GM21528 (cell line): ENCODE results near the gene HHLA2.

Experiments used
- ATAC-seq: cut with Tn5 transposase; IDR thresholded peaks from one replicate; pipeline ENCODE4 v1.9.1; 2021; ENCODE audit warnings: mild to moderate bottlenecking, moderate library complexity; ENCODE audit not compliant: unreplicated experiment, low FRiP score

The HHLA2 gene

GRCh38 chr3:108389372-108389771 lies 93.0 kb downstream of the HHLA2 start:
- ATAC-seq: no peak

- ATAC-seq: no peak
These were observed 95.7 kb downstream of the HHLA2 start for GRCh38 chr3:108391917-108392593.

- no peak for ATAC-seq
These were observed 97.0 kb downstream of the HHLA2 start for GRCh38 chr3:108393128-108393900.

- ATAC-seq: no peak
These were observed 97.7 kb downstream of the HHLA2 start for GRCh38 chr3:108394016-108394415.

GRCh38 chr3:108394563-108394962 lies 98.2 kb downstream of the HHLA2 start:
- ATAC-seq: no peak

GRCh38 chr3:108396336-108396735 lies 100.0 kb downstream of the HHLA2 start:
- no peak for ATAC-seq

- ATAC-seq: no peak
These were observed 102.2 kb downstream of the HHLA2 start for GRCh38 chr3:108398510-108398909.

GRCh38 chr3:108401836-108402235 lies 105.5 kb downstream of the HHLA2 start:
- no peak for ATAC-seq

- no peak for ATAC-seq
These were observed 106.8 kb downstream of the HHLA2 start for GRCh38 chr3:108403198-108403597.

GRCh38 chr3:108403686-108404345 lies 107.5 kb downstream of the HHLA2 start:
- ATAC-seq: no peak

- ATAC-seq: no peak
These were observed 108.0 kb downstream of the HHLA2 start for GRCh38 chr3:108404368-108404767.

- no peak for ATAC-seq
These were observed 109.8 kb downstream of the HHLA2 start for GRCh38 chr3:108406063-108406660.

GRCh38 chr3:108406661-108407206 lies 110.4 kb downstream of the HHLA2 start:
- ATAC-seq: peak; percentile 82

- ATAC-seq: no peak
These were observed 111.5 kb downstream of the HHLA2 start for GRCh38 chr3:108407886-108408285.

- no peak for ATAC-seq
These were observed 112.8 kb downstream of the HHLA2 start for GRCh38 chr3:108408883-108409799.

- ATAC-seq: no peak
These were observed 113.4 kb downstream of the HHLA2 start for GRCh38 chr3:108409800-108410178.

GRCh38 chr3:108410531-108410984 lies 114.2 kb downstream of the HHLA2 start:
- ATAC-seq: no peak

GRCh38 chr3:108412121-108412750 lies 115.9 kb downstream of the HHLA2 start:
- ATAC-seq: no peak

GRCh38 chr3:108414007-108414406 lies 117.7 kb downstream of the HHLA2 start:
- ATAC-seq: no peak
